Gastroesophageal sphincter (tissue), 4 donors: Measurements from ENCODE around the gene SFMBT2. TPM values are rescaled to one million over a fixed set of nuclear protein-coding genes. Genes with fewer than 3 reads are reported as not detected.

Source experiments
- ATAC-seq: fragments of 150-250 bp; one replicate; pipeline ENCODE4 v1.9.1; 2016; ENCODE audit warnings: mild to moderate bottlenecking, moderate library complexity
- H3K27ac ChIP-seq, 4 donors: fragments of 200-600 bp; sonication (generic) in 3 of 4; 1 replicate in 3 of 4; 2 replicates in 1 of 4; pipeline ENCODE4 v1.5.1; 2016 to 2019
- H3K27me3 ChIP-seq: fragments of 200-600 bp; sonication (generic); one replicate; pipeline ENCODE4 v1.5.1; 2019
- H3K36me3 ChIP-seq, 2 donors: fragments of 200-600 bp; sonication (generic); one replicate each; pipeline ENCODE4 v1.5.1; 2019; ENCODE audit warnings: control low read depth in 1 of 2
- H3K4me1 ChIP-seq, 3 donors: fragments of 200-600 bp; sonication (generic); 1 replicate in 2 of 3; 2 replicates in 1 of 3; pipeline ENCODE4 v1.5.1; 2016 to 2019; ENCODE audit warnings: control low read depth in 2 of 3
- H3K4me3 ChIP-seq, 2 donors: fragments of 200-600 bp; sonication (generic); one replicate each; pipeline ENCODE4 v1.5.1; 2019; ENCODE audit warnings: mild to moderate bottlenecking in 1 of 2, moderate library complexity in 1 of 2
- H3K9me3 ChIP-seq, 3 donors: fragments of 200-600 bp; sonication (generic); one replicate each; pipeline ENCODE4 v1.5.1; 2017 to 2019; ENCODE audit warnings: control low read depth in 2 of 3
- EP300 ChIP-seq: sonication (generic); formaldehyde crosslinking; IDR thresholded peaks from one replicate; pipeline ENCODE4 v1.6.1; 2017; ENCODE audit warnings: antibody characterized with exemption, mild to moderate bottlenecking
- POLR2A ChIP-seq, 2 donors: fragments of 450-650 bp; IDR thresholded peaks; one replicate each; pipeline ENCODE4 v1.6.1; 2017; ENCODE audit warnings: antibody characterized with exemption in 2 of 2, mild to moderate bottlenecking in 2 of 2, moderate library complexity in 1 of 2
- POLR2AphosphoS5 ChIP-seq: sonication (generic); formaldehyde crosslinking; IDR thresholded peaks from one replicate; pipeline ENCODE4 v1.6.1; 2017; ENCODE audit warnings: antibody characterized with exemption
- WGBS, 2 donors: methylation state at CpG; one replicate each; pipeline ENCODE4 v1.1.5; 2018; ENCODE audit warnings: low coverage in 1 of 2; 5-methylcytosine and 5-hydroxymethylcytosine counted together
- total RNA-seq, 4 donors: library from RNA; depleted of rRNA; stranded (reverse); fragments of >200 nt; gene quantifications; one replicate each; pipeline ENCODE4 v1.1.0, GENCODE V29; 2016
- TF ChIP-seq, protein P1 (sequence below), 4 experiments: fragments of 200-600 bp in 2 of 4; fragments of 450-650 bp in 2 of 4; sonication (generic) in 1 of 4; IDR thresholded peaks; one replicate each; pipeline ENCODE4 v1.5.1; 2017 to 2019; ENCODE audit warnings: antibody characterized with exemption in 4 of 4, mild to moderate bottlenecking in 2 of 4, moderate library complexity in 2 of 4

The SFMBT2 gene
- total RNA-seq, 4 donors from 2014 or later, result 6.9 to 14.3 (median 11.4) TPM

GRCh38 chr10:7434378-7434777 lies 23.5 kb upstream of the SFMBT2 start:
- peaks cover 27% of the 10 kb centered on the region for H3K27me3 ChIP-seq
- no peaks in the 10 kb centered on the region for H3K36me3 ChIP-seq
- WGBS, 2 donors, result 83 to 100% methylated on average over 4 of the region's 5 CpGs
- H3K4me1 ChIP-seq, result peaks cover 0 to 10% (median 0%) of the 10 kb centered on the region in 3 donors
- TF ChIP-seq, protein P1, sequence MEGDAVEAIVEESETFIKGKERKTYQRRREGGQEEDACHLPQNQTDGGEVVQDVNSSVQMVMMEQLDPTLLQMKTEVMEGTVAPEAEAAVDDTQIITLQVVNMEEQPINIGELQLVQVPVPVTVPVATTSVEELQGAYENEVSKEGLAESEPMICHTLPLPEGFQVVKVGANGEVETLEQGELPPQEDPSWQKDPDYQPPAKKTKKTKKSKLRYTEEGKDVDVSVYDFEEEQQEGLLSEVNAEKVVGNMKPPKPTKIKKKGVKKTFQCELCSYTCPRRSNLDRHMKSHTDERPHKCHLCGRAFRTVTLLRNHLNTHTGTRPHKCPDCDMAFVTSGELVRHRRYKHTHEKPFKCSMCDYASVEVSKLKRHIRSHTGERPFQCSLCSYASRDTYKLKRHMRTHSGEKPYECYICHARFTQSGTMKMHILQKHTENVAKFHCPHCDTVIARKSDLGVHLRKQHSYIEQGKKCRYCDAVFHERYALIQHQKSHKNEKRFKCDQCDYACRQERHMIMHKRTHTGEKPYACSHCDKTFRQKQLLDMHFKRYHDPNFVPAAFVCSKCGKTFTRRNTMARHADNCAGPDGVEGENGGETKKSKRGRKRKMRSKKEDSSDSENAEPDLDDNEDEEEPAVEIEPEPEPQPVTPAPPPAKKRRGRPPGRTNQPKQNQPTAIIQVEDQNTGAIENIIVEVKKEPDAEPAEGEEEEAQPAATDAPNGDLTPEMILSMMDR (IDR thresholded peaks at IDR 0.05), result no peak
- TF ChIP-seq EP300, result no peak
- no peak for TF ChIP-seq POLR2AphosphoS5
- TF ChIP-seq POLR2A (IDR thresholded peaks at IDR 0.05), result no peak
- no peak overlapping the region for H3K4me3 ChIP-seq
- H3K9me3 ChIP-seq, result no peaks in the 10 kb centered on the region
- ATAC-seq, result no peak
- no peak overlapping the region for H3K27ac ChIP-seq

DNA sequence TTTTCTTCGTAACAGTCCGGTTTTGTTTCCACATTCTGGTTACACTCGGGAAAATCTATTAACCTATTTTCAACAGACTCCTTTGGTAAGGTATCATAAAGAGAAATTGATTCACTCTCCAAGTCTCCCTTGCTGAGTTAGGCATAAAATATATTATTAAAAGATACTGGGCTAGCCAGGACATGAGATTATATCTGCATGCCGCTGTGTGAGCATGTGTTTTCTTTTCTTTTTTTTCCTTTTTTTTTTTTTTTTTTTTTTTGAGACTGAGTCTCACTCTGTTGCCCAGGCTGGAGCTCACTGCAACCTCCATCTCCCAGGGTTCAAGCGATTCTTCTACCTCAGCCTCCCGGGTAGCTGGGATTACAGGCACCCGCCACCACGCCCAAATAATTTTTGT lies 23.0 kb upstream of the SFMBT2 start:
- H3K27me3 ChIP-seq, result peaks cover 23% of the 10 kb centered on the region
- no peak for ATAC-seq
- H3K27ac ChIP-seq, result no peak overlapping the region
- no peaks in the 10 kb centered on the region for H3K9me3 ChIP-seq
- WGBS, 2 donors, result 21 to 31% methylated on average over 4 of the region's 8 CpGs
- H3K4me1 ChIP-seq, result peaks cover 0 to 10% (median 0%) of the 10 kb centered on the region in 3 donors
- no peak overlapping the region for H3K4me3 ChIP-seq
- H3K36me3 ChIP-seq, result no peaks in the 10 kb centered on the region
- no peak for TF ChIP-seq POLR2A (IDR thresholded peaks at IDR 0.05)
- TF ChIP-seq, protein P1 (IDR thresholded peaks at IDR 0.05), result no peak
- TF ChIP-seq EP300, result no peak
- no peak for TF ChIP-seq POLR2AphosphoS5

DNA sequence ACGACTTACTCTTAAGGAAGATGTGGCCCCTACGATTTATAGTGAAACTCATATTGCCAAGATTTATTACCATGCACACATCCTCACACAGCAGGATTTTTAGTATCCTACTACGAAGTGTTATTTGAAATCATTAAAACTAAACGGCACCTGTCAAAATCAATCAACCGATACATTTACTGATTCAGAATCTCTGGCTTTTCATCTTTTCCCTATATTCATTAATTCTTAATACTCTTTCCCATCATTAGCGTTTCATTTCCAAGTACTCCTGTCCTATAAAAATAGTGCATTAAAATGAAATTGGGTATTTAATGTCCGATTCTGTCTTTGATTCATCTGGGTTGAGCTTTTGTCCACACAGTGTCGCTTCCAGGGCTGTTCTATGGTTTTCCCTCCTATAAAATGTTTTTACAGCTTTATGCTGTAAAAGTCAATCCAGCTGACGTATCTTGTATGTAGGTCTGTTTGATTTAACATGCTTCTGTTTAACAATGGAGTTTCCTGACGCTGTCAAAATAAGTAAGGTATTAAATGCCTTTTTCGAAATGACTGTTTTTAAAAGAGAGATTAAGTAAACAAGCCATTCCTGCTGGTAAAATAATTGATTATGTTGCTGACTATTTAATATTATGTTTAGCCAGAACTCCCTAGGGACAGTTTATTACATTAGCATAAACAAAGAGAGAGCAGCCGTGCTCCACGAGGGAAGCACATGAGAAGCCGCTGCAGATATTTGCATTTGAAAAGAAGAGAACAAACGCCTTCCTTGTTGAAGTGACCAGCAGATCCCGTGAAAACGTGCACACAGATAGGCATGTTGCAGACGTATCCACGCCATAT lies 22.3 kb upstream of the SFMBT2 start:
- TF ChIP-seq EP300, result no peak
- no peak for TF ChIP-seq POLR2AphosphoS5
- TF ChIP-seq POLR2A (IDR thresholded peaks at IDR 0.05), result no peak
- TF ChIP-seq, protein P1 (IDR thresholded peaks at IDR 0.05), result no peak
- H3K27ac ChIP-seq, result no peak overlapping the region
- peaks cover 0 to 10% (median 0%) of the 10 kb centered on the region in 3 donors for H3K4me1 ChIP-seq
- H3K36me3 ChIP-seq, result no peaks in the 10 kb centered on the region
- peaks cover 23% of the 10 kb centered on the region for H3K27me3 ChIP-seq
- no peak overlapping the region for H3K4me3 ChIP-seq
- H3K9me3 ChIP-seq, result no peaks in the 10 kb centered on the region
- 24 to 29% methylated on average over 17 to 19 of the region's 19 CpGs for WGBS, 2 donors
- no peak for ATAC-seq

DNA sequence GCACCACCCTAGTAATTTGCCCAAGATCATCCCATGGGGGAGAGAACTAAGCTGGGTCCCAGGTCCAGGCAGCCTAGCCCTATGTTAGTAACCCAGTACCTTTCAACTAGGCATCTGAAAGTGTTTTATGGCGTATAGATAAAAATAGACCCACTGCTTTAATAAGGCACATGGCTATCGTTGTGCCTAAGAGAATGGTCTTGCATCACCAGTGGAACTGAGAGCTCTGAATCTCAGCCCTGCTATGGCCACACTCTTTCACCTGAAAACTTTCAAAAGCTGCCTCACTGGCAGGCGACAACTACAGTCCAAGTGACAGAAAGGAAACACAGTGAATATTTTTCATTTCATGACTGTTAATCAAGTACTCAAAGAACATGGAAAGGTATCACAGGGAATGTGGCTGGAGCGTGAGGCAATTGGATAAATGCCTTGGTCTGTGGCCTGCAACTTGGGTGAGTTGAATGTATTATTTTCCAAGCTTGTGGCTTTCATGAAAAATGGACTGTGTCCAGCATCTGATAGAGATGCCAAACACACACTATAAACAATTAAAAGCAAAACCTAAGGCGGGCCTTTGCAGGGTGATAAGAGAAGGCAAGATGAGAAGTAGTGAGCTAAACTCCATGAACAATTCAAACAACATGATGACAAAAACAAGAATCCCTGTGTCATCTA lies 18.0 kb upstream of the SFMBT2 start:
- peaks cover 0 to 9% (median 0%) of the 10 kb centered on the region in 3 donors for H3K4me1 ChIP-seq
- 70 to 90% methylated on average over 4 to 5 of the region's 5 CpGs for WGBS, 2 donors
- TF ChIP-seq EP300 (no peak), POLR2AphosphoS5 (no peak), POLR2A (IDR thresholded peaks at IDR 0.05) (no peak)
- TF ChIP-seq, protein P1 (IDR thresholded peaks at IDR 0.05), result no peak
- no peaks in the 10 kb centered on the region for H3K36me3 ChIP-seq
- ATAC-seq, result no peak
- H3K9me3 ChIP-seq, result no peaks in the 10 kb centered on the region
- no peak overlapping the region for H3K27ac ChIP-seq
- H3K27me3 ChIP-seq, result peaks cover 3% of the 10 kb centered on the region
- H3K4me3 ChIP-seq, result no peak overlapping the region
